IMR-90 (cell line): ENCODE measurements around the gene IER5. TPM values are rescaled to one million over a fixed set of nuclear protein-coding genes. Genes with fewer than 3 reads are reported as not detected.

Source experiments
- ATAC-seq: fragments of 200-7000 bp; cut with Tn5 transposase; 2 replicates; pipeline ENCODE4 v1.9.1; 2020; ENCODE audit warnings: low read depth, mild to moderate bottlenecking, moderate library complexity
- BruUV-seq: library from RNA; stranded (reverse); fragments of 400-500 nt; replicated peaks from 2 replicates; lab custom pipeline; 2021; lab: Mats Ljungman, UMichigan
- CTCF ChIA-PET: fragments of 300-600 bp; formaldehyde crosslinking; extraction: SDS; loops from one replicate; lab custom pipeline; 2021; ENCODE audit warnings: antibody characterized with exemption; lab: Yijun Ruan, JAX
- POLR2A ChIA-PET: fragments of 300-600 bp; sonication (Branson Sonifier 250); formaldehyde crosslinking; loops from one replicate; lab custom pipeline; 2022; ENCODE audit warnings: antibody characterized with exemption; ENCODE audit not compliant: unreplicated experiment; lab: Charles Lee
- DNase-seq: peaks from one replicate; pipeline ENCODE4 v3.0.0; 2013
- H2AFZ ChIP-seq: replicated peaks from 2 replicates; pipeline ENCODE3; 2013; ENCODE audit warnings: low read length, mild to moderate bottlenecking; ENCODE audit not compliant: poor library complexity
- H2AK5ac ChIP-seq: 2 replicates; pipeline ENCODE4 v1.6.1; 2013; ENCODE audit warnings: low read depth, low read length, inconsistent platforms
- H2AK9ac ChIP-seq: replicated peaks from 2 replicates; pipeline ENCODE3; 2013; ENCODE audit warnings: mild to moderate bottlenecking, low read depth, low read length, moderate library complexity; ENCODE audit not compliant: poor library complexity
- H2BK120ac ChIP-seq: 2 replicates; pipeline ENCODE4 v1.6.1; 2013; ENCODE audit warnings: low read depth, low read length, inconsistent platforms
- H2BK15ac ChIP-seq: 3 replicates; pipeline ENCODE4 v1.6.1; 2013; ENCODE audit warnings: low read depth, low read length, inconsistent platforms
- H2BK20ac ChIP-seq: 2 replicates; pipeline ENCODE4 v1.6.1; 2013; ENCODE audit warnings: low read depth, mild to moderate bottlenecking, inconsistent platforms, low read length, moderate library complexity
- H2BK5ac ChIP-seq: 2 replicates; pipeline ENCODE4 v1.6.1; 2013; ENCODE audit warnings: mild to moderate bottlenecking, low read depth, low read length, inconsistent platforms; ENCODE audit not compliant: poor library complexity, severe bottlenecking
- H3K14ac ChIP-seq: replicated peaks from 2 replicates; pipeline ENCODE4 v1.6.1; 2013; ENCODE audit warnings: low read depth, low read length, inconsistent platforms
- H3K18ac ChIP-seq: 2 replicates; pipeline ENCODE4 v1.6.1; 2013; ENCODE audit warnings: low read depth, low read length, control low read depth
- H3K23ac ChIP-seq: 2 replicates; pipeline ENCODE4 v1.6.1; 2013; ENCODE audit warnings: low read depth, low read length, inconsistent platforms
- H3K27ac ChIP-seq: 2 replicates; pipeline ENCODE4 v1.5.1; 2013; ENCODE audit warnings: mild to moderate bottlenecking, control low read depth, low read length; ENCODE audit not compliant: insufficient read depth
- H3K27me3 ChIP-seq: 2 replicates; pipeline ENCODE4 v1.6.1; 2013; ENCODE audit warnings: low read length; ENCODE audit not compliant: control insufficient read depth, insufficient read depth
- H3K36me3 ChIP-seq: 2 replicates; pipeline ENCODE4 v1.6.1; 2013; ENCODE audit warnings: low read length, mixed read lengths; ENCODE audit not compliant: control insufficient read depth, insufficient read depth
- H3K4ac ChIP-seq: 2 replicates; pipeline ENCODE4 v1.6.1; 2013; ENCODE audit warnings: low read depth, low read length, inconsistent platforms
- H3K4me1 ChIP-seq: 2 replicates; pipeline ENCODE4 v1.6.1; 2013; ENCODE audit warnings: low read length, mixed read lengths; ENCODE audit not compliant: control insufficient read depth, insufficient read depth
- H3K4me2 ChIP-seq: 2 replicates; pipeline ENCODE4 v1.6.1; 2013; ENCODE audit warnings: low read depth, mild to moderate bottlenecking, control low read depth, low read length, moderate library complexity
- H3K4me3 ChIP-seq: 2 replicates; pipeline ENCODE4 v1.5.1; 2013; ENCODE audit warnings: low read depth, mild to moderate bottlenecking, control low read depth, low read length, moderate library complexity; ENCODE audit not compliant: insufficient read depth
- H3K56ac ChIP-seq: 2 replicates; pipeline ENCODE4 v1.6.1; 2013; ENCODE audit warnings: low read length, inconsistent platforms; ENCODE audit not compliant: insufficient read depth; ENCODE audit errors: extremely low read depth
- H3K79me1 ChIP-seq, 2 experiments: 2 replicates each; pipeline ENCODE4 v1.6.1; 2013; ENCODE audit warnings: low read length in 2 of 2, inconsistent platforms in 1 of 2, low read depth in 1 of 2
- H3K9ac ChIP-seq: 2 replicates; pipeline ENCODE4 v1.6.1; 2013; ENCODE audit warnings: low read depth, low read length, control low read depth
- H3K9me1 ChIP-seq: 2 replicates; pipeline ENCODE4 v1.6.1; 2013; ENCODE audit warnings: low read length, inconsistent platforms; ENCODE audit not compliant: insufficient read depth
- H3K9me3 ChIP-seq: 2 replicates; pipeline ENCODE4 v1.6.1; 2013; ENCODE audit warnings: low read length; ENCODE audit not compliant: control insufficient read depth, insufficient read depth
- H4K20me1 ChIP-seq: 2 replicates; pipeline ENCODE4 v1.6.1; 2013; ENCODE audit warnings: low read length, inconsistent platforms; ENCODE audit not compliant: insufficient read depth
- H4K5ac ChIP-seq: 2 replicates; pipeline ENCODE4 v1.6.1; 2013; ENCODE audit warnings: mild to moderate bottlenecking, low read depth, low read length, control low read depth
- H4K8ac ChIP-seq, 2 experiments: 2 replicates each; pipeline ENCODE4 v1.6.1; 2013; ENCODE audit warnings: low read depth in 2 of 2, low read length in 2 of 2, control low read depth in 1 of 2, inconsistent platforms in 1 of 2
- H4K91ac ChIP-seq: 2 replicates; pipeline ENCODE4 v1.6.1; 2013; ENCODE audit warnings: low read depth, low read length, inconsistent platforms; ENCODE audit not compliant: insufficient read depth
- BHLHE40 ChIP-seq: fragments of 150-350 bp; IDR thresholded peaks from 2 replicates; pipeline ENCODE4 v1.6.1; 2016; ENCODE audit warnings: mild to moderate bottlenecking, low read depth, low read length
- CEBPB ChIP-seq: IDR thresholded peaks from 2 replicates; pipeline ENCODE4 v1.6.1; 2012; ENCODE audit warnings: low read depth, low read length, improper control_type of control experiment
- CHD1 ChIP-seq: IDR thresholded peaks from 2 replicates; pipeline ENCODE4 v1.6.1; 2012; ENCODE audit warnings: low read depth, low read length, improper control_type of control experiment
- CTCF ChIP-seq: conservative IDR thresholded peaks from 2 replicates; pipeline ENCODE4 v1.5.1; 2012; ENCODE audit warnings: mild to moderate bottlenecking, low read depth, low read length, improper control_type of control experiment
- ELK1 ChIP-seq: fragments of 150-350 bp; IDR thresholded peaks from 2 replicates; pipeline ENCODE4 v1.6.1; 2016; ENCODE audit warnings: low read depth, mild to moderate bottlenecking, low read length, moderate library complexity, borderline replicate concordance
- FOS ChIP-seq: fragments of 150-350 bp; IDR thresholded peaks from 2 replicates; pipeline ENCODE4 v1.6.1; 2016; ENCODE audit warnings: low read depth, low read length
- MAFK ChIP-seq: IDR thresholded peaks from 2 replicates; pipeline ENCODE4 v1.6.1; 2012; ENCODE audit warnings: low read depth, low read length, improper control_type of control experiment
- MXI1 ChIP-seq: IDR thresholded peaks from 2 replicates; pipeline ENCODE4 v1.6.1; 2012; ENCODE audit warnings: low read depth, mild to moderate bottlenecking, low read length, moderate library complexity, borderline replicate concordance
- NFE2L2 ChIP-seq: fragments of 150-350 bp; IDR thresholded peaks from 2 replicates; pipeline ENCODE4 v1.6.1; 2016; ENCODE audit warnings: low read depth, mild to moderate bottlenecking, low read length
- POLR2A ChIP-seq: IDR thresholded peaks from 2 replicates; pipeline ENCODE4 v1.6.1; 2012; ENCODE audit warnings: mild to moderate bottlenecking, low read depth, low read length
- RCOR1 ChIP-seq: IDR thresholded peaks from 2 replicates; pipeline ENCODE4 v1.6.1; 2012; ENCODE audit warnings: mild to moderate bottlenecking, low read length, improper control_type of control experiment; ENCODE audit not compliant: insufficient replicate concordance
- RFX5 ChIP-seq: IDR thresholded peaks from 2 replicates; pipeline ENCODE4 v1.8.0; 2012; ENCODE audit warnings: low read depth, mild to moderate bottlenecking, low read length, moderate library complexity
- SMC3 ChIP-seq: fragments of 150-350 bp; IDR thresholded peaks from 2 replicates; pipeline ENCODE4 v1.6.1; 2016; ENCODE audit warnings: low read depth, mild to moderate bottlenecking, antibody characterized with exemption, low read length, moderate library complexity
- USF2 ChIP-seq: fragments of 150-350 bp; IDR thresholded peaks from 2 replicates; pipeline ENCODE4 v1.6.1; 2017; ENCODE audit warnings: mild to moderate bottlenecking, antibody characterized with exemption, low read length, low read depth
- WGBS, 2 experiments: methylation state at CpG; one replicate each; pipeline versions ENCODE4 v1.1.5 to v1.1.7; 2013; ENCODE audit warnings: missing lambda C conversion rate in 2 of 2; ENCODE audit not compliant: insufficient read length in 1 of 2; ENCODE audit errors: extremely low coverage in 2 of 2; 5-methylcytosine and 5-hydroxymethylcytosine counted together
- dilution Hi-C: fragments of 300-500 bp; cut with HindIII; formaldehyde crosslinking; loops from one replicate; pipeline ENCODE4 v1.14.3; 2018; ENCODE audit warnings: low sequenced_read_pairs; ENCODE audit not compliant: unreplicated experiment
- in situ Hi-C: fragments of 300-500 bp; cut with MboI; formaldehyde crosslinking; loops from 3 replicates; pipeline ENCODE4 v1.14.3; 2019; ENCODE audit warnings: low sequenced_read_pairs, inconsistent platforms, mixed read lengths
- intact Hi-C: fragments of 100-400 bp; cut with micrococcal nuclease; formaldehyde crosslinking; loops from 2 replicates; pipeline ENCODE4 v1.10.0; 2022
- polyA plus RNA-seq, 3 experiments: library from polyadenylated mRNA; depleted of rRNA; stranded (reverse); fragments of >200 nt; gene quantifications; 2 replicates each; pipeline ENCODE4 v1.2.3, GENCODE V29; 2012; ENCODE audit warnings: low replicate concordance in 1 of 3
- total RNA-seq: library from RNA; depleted of rRNA; stranded (reverse); fragments of >200 nt; gene quantifications from 2 replicates; pipeline ENCODE4 v1.2.3, GENCODE V29; 2012

The IER5 gene
- total and polyA plus RNA-seq, 2 of the 4 experiments (the other 2 are of a cell fraction) = 15.8 to 27.1 TPM

GRCh38 chr1:181140398-181140797, 51.9 kb downstream of the IER5 start:
- Histone ChIP-seq H3K9me3 (no peaks in the 10 kb centered on the region), H3K23ac (peak overlapping the region; percentile 90; the same call in 1 of the 2 replicates), H3K9me1 (peaks cover 30% of the 10 kb centered on the region), H2BK120ac (peak overlapping the region; percentile 94), H2BK5ac (peak overlapping the region; percentile 93), H4K91ac (peak overlapping the region; percentile 64; the same call in 1 of the 2 replicates), H3K4ac (peak overlapping the region; percentile 94), H3K56ac (no peak overlapping the region), H2BK20ac (peak overlapping the region; percentile 90), H3K27ac (no peak overlapping the region; the same call in 1 of the 2 replicates), H2AFZ (no peak overlapping the region), H4K20me1 (no peaks in the 10 kb centered on the region), H3K4me3 (no peak overlapping the region), H4K8ac (peak overlapping the region; percentile 65 to 85), H3K4me2 (peak overlapping the region; percentile 27; the same call in 1 of the 2 replicates), H3K9ac (0 out of 2 replicates have a peak overlapping the region, but pooled peaks have one; percentile 5), H4K5ac (peak overlapping the region; percentile 49; the same call in 1 of the 2 replicates), H3K27me3 (no peaks in the 10 kb centered on the region), H2AK9ac (no peak overlapping the region), H2BK15ac (peak overlapping the region; percentile 81; the same call in 2 of the 3 replicates), H3K36me3 (no peaks in the 10 kb centered on the region), H3K4me1 (peaks cover 38% of the 10 kb centered on the region), H3K14ac (peak overlapping the region; percentile 90; the same call in 1 of the 2 replicates), H3K79me1 (peaks cover 4 to 32% of the 10 kb centered on the region in 2 experiments; a peak in 2 of 4 replicates), H3K18ac (peak overlapping the region; percentile 38; the same call in 1 of the 2 replicates), H2AK5ac (peak overlapping the region; percentile 93)
- dilution Hi-C loops = no loop called here
- in situ Hi-C loops = loop anchor here (5.0 to 10.0 kb wide), 3 partner anchors 103 to 506 kb away; partner anchors contain the start of gene XPR1
- WGBS, 2 experiments = 17% methylated on average over 1 of the region's 4 CpGs; no CpG with 5 or more reads in 1 of the 2 experiments
- no TSS peak for BruUV-seq
- ATAC-seq (no peak), DNase-seq (no peak)
- intact Hi-C loops = loop anchor here (5.0 kb wide), 2 partner anchors 118 to 623 kb away; partner anchors contain the start of gene STX6
- TF ChIP-seq POLR2A (no peak), BHLHE40 (no peak), FOS (no peak), RCOR1 (no peak), CHD1 (no peak), CTCF (no peak), SMC3 (no peak), MAFK (no peak), NFE2L2 (no peak), ELK1 (no peak), MXI1 (no peak), RFX5 (no peak), CEBPB (no peak), USF2 (no peak)
- CTCF ChIA-PET = interaction anchor here (0.7 to 3.8 kb wide), 4 partner anchors 19 to 48 kb away, joined by 3 to 14 read pairs (median 3); no protein-coding TSS in a partner anchor
- POLR2A ChIA-PET = interaction anchor here (2.0 kb wide), 1 partner anchor 49 kb away, joined by 11 read pairs; no protein-coding TSS in a partner anchor
